ENCODE results near the gene PTPN14.

PTPN14 gene

GRCh38 chr1:214422137-214422671 lies 129.2 kb downstream of the PTPN14 start:
- no peak for DNase-seq

- no peak for DNase-seq
Measured at GRCh38 chr1:214420833-214421232, 130.6 kb downstream of the PTPN14 start.

- DNase-seq: no peak
Measured at GRCh38 chr1:214420341-214420740, 131.1 kb downstream of the PTPN14 start.

- DNase-seq: no peak
Measured at GRCh38 chr1:214419650-214420049, 131.8 kb downstream of the PTPN14 start.

DNA sequence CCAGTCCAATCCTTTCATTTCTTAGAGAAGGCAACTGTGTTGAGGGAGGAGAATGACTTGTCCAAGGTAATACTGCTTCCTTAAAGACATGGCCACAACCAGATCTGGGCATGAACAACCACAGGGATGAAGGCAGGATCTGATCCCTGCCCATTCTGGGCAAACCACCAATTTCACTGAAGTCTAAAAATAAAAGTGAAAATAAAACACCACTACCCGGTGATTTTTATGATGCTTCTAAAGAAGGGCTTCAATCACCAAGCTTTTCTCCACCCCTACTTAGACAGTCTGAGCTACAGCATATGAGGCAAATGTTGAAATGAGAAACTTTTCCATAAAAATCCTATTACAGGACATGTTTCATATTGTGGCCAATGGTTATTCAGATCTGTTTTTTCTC lies 133.0 kb downstream of the PTPN14 start:
- DNase-seq: no peak

- no peak for DNase-seq
Measured at GRCh38 chr1:214417545-214418210, 133.7 kb downstream of the PTPN14 start.

DNA sequence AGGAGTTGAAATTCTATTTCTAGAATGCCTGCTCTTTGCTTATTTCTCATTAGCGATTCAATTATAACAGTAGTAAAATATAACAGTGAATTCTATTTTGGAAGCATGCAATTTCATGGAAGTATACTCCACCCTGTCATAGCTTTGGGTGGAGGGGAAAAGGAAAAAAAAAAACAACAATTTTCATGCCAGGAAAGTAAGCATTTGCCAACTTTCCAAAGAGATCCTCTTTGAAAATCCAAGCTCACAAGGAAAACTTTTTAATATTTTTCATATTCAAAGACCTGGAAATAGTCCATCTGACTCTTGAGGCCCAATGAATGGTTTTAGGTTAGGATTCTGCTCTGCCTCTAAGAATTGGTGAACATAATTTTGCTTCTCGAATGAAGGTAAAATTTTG lies 134.5 kb downstream of the PTPN14 start:
- DNase-seq: no peak

- no peak for DNase-seq
Measured at GRCh38 chr1:214416417-214416816, 135.0 kb downstream of the PTPN14 start.

GRCh38 chr1:214415131-214415530 lies 136.3 kb downstream of the PTPN14 start:
- DNase-seq: no peak

DNA sequence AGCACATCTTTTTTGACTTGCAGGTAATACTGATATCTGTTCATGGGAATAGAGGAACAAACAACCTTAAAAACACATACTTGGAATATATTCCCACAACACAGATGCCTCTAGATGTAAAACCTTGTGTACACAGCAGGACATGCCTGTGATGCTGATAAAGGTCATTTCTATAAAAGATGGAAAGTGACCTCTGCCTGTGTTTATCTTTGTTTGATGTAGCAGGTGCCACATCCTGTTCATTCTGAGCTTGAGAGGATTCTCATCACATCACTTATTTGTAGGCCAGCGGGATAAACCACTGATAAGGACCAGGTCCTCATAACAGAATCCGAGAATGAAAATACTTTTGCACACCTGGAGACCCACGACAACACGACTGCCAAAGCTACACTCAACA lies 136.7 kb downstream of the PTPN14 start:
- no peak for DNase-seq

GRCh38 chr1:214413315-214413714 lies 138.1 kb downstream of the PTPN14 start:
- DNase-seq: no peak

DNA sequence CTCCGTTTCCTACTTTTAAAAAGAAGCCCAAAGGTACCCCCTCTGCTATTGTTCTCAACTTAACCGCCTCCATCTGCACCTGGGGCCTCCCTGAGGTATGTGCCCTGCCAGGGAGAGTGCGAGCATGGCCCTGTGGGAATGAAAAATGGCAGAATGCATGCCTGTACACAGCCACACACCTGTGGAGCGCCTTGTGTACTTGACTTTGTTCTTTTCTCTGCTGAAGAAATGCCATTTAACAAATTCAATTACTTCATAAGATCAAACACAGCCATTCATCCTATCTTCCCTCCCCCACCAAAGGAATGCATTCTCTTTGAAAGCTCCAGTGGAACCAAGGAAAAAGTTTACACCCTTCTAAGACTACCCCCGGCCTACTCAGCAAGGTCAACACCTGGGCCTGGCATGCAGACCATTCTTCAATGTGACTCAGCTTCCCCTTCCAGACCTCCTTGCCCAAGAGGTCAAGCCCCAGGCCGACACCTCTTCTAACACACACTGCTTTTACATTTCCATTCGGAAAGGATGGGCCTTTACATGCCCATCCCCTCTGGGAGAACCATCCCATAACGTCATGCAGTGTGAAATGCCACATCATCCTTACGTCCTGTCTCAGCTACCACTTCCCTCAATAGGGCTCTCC lies 146.7 kb downstream of the PTPN14 start:
- no peak for DNase-seq

DNA sequence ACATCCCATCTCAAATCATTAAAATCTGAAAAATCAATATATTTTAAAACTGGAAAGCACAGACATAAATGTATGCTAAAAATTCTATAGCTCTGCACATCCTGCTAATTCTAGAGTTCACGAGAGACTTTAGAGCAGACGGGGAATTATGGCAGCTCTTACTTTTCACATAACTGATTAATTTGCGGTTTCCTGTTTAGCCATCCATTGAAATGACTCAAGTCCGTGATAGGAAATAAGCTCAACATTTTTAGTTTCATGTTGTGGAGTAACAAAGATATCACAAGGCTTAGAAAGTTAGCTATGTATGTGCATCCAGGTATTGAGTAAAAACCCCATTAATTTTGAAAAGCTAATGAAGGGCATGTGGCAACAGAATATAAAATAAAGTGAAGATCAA lies 147.2 kb downstream of the PTPN14 start:
- DNase-seq: no peak

DNA sequence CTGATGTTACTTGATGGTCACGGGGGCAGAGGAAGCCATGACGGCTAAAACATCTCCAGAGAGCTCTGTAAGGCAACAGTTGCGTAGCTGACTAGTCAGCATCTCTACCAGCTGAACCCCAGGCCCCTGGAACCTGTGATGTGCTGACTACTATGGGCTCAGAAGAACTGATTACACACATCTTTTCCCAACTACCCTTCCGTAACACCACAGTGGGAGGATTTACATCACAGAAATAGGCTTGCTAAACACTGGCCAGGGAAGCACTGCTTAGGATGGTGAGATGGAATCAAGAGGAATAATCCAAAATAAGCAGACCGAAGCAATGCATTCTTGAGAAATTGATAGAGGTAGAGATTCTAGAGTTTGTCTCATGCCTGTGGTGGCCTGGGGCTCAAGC lies 148.0 kb downstream of the PTPN14 start:
- DNase-seq: no peak

DNA sequence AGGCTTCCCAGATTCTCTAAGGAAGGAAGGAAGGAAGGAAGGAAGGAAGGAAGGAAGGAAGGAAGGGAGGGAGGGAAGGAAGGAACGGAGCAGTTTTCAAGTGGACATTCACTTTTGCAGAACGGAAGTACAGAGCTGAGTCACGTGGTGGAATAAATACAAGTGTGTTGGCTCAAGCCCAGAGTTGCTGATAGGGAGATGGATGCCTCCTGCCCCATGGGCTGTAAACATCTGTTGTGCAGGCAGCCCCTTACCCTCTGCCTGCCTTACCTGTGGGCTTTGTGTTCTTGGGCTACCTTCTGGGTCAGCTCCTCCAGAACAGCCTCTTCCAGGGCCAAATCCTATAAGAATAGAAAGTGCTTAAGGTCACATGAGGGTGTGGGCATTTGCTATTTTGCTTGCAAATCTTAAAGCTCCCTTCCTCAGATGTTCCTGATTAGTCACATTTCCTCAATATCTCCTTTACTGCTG lies 148.8 kb downstream of the PTPN14 start:
- no peak for DNase-seq

DNA sequence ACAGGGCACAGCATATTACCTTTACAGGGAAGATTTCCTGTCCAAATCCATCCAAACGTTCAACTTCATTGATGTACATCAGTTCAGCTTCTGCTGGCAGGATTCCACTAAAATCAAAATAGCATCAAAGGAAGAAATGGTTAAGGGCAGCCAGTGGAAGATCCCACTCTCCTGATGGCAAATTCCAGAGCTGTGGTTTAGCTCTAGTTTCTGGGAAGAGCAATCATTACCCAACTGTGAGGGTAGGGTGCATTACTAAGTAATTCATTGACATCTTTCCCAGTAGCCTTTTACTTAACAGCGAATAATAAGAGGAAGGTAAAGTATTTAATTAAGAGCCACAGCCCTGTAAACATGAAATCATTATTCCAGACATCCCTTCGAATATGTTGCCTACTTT lies 149.7 kb downstream of the PTPN14 start:
- DNase-seq: no peak

DNA sequence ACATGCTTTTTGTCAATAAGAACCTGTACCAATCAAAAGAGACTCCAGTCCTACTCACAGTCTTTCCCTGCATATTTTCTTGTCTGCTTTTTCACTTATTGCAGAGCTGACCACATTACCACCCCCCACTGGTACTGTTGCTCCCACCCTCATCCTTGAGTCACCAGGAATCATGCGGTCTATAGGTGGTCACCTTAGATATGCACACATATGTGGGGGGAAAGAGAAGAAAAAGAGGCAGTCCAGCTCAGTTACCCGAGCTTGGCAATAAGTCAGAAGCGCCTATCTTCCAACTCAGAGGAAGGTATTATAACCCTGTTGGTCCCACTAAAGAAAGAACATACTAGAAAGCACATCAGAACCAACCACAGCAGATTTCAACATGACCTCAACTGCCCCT lies 151.3 kb downstream of the PTPN14 start:
- DNase-seq: no peak

GRCh38 chr1:214398490-214398889 lies 152.9 kb downstream of the PTPN14 start:
- DNase-seq: no peak

DNA sequence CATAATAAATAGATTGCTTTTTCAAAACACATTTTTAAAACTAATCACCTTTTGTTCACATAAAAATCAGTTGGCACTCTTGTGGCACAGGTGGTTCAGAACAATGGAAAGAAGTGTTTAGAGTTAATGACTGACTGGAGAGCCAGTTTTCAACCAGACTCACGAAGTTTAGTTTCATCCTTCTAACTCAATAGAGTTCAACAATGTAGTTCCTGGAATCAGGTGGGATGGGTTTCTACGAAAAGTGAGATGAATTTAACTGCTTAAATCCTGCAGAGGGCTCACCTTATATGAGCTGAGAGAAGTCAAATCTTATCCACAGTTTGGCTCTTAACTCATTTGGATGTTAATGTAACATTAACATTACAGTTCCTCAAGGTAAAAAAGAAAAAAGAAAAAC lies 153.9 kb downstream of the PTPN14 start:
- no peak for DNase-seq

DNA sequence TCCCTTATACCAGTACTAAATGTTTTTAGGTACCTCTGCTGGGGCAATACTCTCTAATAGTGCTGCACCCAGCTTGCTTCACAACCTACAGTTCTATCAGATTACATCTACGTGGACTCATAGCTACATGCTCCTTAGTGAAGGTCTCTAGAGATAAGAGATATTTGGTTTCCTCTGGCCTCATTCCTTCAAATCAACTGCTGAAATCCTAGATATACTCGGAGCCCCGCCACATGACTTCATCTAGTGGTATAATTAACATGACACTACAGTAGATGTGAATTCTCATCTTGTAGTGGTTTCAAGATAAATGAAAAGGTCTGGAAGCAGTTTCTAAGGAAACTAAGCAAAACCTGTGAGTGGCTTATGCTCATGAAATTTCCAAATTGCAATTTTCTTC lies 155.1 kb downstream of the PTPN14 start:
- no peak for DNase-seq

DNA sequence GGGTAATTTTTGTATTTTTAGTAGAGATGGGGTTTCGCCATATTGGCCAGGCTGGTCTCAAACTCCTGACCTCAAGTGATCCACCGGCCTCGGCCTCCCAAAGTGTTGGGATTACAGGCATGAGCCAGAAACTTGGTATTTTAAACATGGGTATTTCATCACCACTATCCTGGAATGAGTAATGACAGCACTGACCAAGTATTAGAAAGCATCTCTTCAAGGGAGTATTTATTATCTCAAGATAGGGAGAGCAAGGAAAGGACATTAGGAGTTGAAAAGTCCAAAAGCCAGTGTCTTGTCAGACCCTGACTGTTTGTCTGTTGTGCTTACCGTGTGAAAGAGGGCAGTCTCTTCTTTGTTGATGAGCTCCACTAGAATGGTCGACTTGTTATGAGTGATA lies 156.8 kb downstream of the PTPN14 start:
- peak in 1 of 2 experiments; percentile 7 for DNase-seq

DNA sequence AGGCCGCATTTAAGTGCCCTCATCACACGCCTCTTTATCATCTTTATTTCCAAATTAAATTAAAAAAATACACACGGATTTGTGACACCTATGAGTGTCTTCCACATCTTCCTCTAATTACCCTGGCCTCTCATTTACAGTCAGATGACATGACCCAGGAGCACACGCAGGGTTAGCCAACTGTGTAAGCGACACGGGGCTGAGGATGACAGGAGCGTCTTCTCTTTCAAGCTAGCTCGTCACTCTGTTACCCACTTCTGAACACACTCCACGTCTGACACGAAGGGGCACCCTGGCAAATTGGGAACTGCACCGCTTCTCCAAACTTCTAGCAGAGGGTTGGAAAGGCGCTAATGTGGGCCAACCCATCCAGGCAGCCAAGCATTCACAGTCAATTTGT lies 158.3 kb downstream of the PTPN14 start:
- DNase-seq: no peak

DNA sequence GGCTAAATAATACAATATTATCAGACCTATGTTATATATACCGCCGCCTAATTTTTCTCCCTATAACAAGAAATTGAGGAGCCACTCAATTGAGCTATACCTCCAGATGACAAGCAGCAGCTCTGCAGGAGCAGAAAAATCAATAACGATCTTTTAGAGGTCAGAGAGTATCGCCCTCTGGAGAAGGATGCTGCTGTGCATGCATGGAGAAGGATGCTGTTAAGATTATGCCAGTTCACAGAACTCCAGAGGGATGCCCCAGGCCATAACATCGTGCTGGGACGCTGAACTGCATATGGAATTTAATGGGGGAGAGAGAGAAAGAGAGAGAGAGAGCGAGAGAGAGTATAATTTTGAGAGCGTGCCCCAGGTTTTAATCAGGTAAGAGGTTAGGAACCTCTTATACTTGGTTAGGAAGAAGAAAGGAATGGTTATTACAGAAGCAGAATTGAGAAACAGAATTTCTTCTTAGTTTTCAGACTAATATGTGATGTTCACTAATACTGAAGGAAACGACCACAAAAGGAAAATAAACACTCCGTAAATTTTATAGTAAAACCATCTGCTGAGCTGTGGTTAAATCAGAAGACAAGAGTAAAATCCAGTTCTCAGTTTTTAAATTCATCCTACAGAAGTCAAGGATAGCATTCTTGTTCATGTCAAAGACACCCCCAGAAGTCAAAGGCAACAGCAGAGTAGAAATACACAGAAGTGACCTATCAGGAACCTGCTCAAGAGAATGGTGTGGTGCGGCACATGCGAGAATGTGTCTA lies 159.3 kb downstream of the PTPN14 start:
- no peak for DNase-seq

- DNase-seq: no peak
Measured at GRCh38 chr1:214389734-214390133, 161.7 kb downstream of the PTPN14 start.

All from SW 1271 (cell line).